Muscle layer of colon (tissue), 2 donors: ENCODE measurements around the gene MELK.

Experiments used
- H3K27ac ChIP-seq: one replicate; pipeline ENCODE4 v1.7.0; 2013; ENCODE audit warnings: low read depth, mild to moderate bottlenecking, low read length, moderate library complexity
- H3K27me3 ChIP-seq, 2 donors: one replicate each; pipeline ENCODE4 v1.7.0; 2013; ENCODE audit warnings: low read length in 2 of 2, mild to moderate bottlenecking in 2 of 2; ENCODE audit not compliant: insufficient read depth in 2 of 2, control insufficient read depth in 1 of 2
- H3K36me3 ChIP-seq: one replicate; pipeline ENCODE4 v1.7.0; 2013; ENCODE audit warnings: mild to moderate bottlenecking, low read length; ENCODE audit not compliant: insufficient read depth
- H3K4me1 ChIP-seq: one replicate; pipeline ENCODE4 v1.7.0; 2013; ENCODE audit warnings: mild to moderate bottlenecking, low read length; ENCODE audit not compliant: insufficient read depth
- H3K4me3 ChIP-seq, 2 donors: one replicate each; pipeline ENCODE4 v1.7.0; 2013; ENCODE audit warnings: low read length in 2 of 2, low read depth in 1 of 2, mild to moderate bottlenecking in 1 of 2, moderate library complexity in 1 of 2
- H3K9ac ChIP-seq: one replicate; pipeline ENCODE4 v1.7.0; 2013; ENCODE audit warnings: low read length
- H3K9me3 ChIP-seq: one replicate; pipeline ENCODE4 v1.7.0; 2013; ENCODE audit warnings: mild to moderate bottlenecking, low read length
- donor health status: abdominal sarcoma.
- donor health status: Adenocarcinoma of cecum.

Gene MELK

GRCh38 chr9:36677611-36678010, 104.9 kb downstream of the MELK start:
- Histone ChIP-seq H3K9ac (no peak overlapping the region), H3K9me3 (no peaks in the 10 kb centered on the region), H3K4me3 (no peak overlapping the region), H3K27me3 (no peaks in the 10 kb centered on the region), H3K27ac (no peak overlapping the region), H3K36me3 (no peaks in the 10 kb centered on the region), H3K4me1 (no peaks in the 10 kb centered on the region)

- Histone ChIP-seq H3K4me1 (no peaks in the 10 kb centered on the region), H3K36me3 (no peaks in the 10 kb centered on the region), H3K9me3 (no peaks in the 10 kb centered on the region), H3K27ac (no peak overlapping the region), H3K9ac (no peak overlapping the region), H3K4me3 (no peak overlapping the region), H3K27me3 (no peaks in the 10 kb centered on the region)
These were observed 107.0 kb downstream of the MELK start for GRCh38 chr9:36679710-36680109.

- Histone ChIP-seq H3K9me3 (no peaks in the 10 kb centered on the region), H3K4me1 (no peaks in the 10 kb centered on the region), H3K4me3 (no peak overlapping the region), H3K27me3 (no peaks in the 10 kb centered on the region), H3K9ac (no peak overlapping the region), H3K36me3 (no peaks in the 10 kb centered on the region), H3K27ac (no peak overlapping the region)
These were observed 113.8 kb downstream of the MELK start for GRCh38 chr9:36686471-36686870.

GRCh38 chr9:36690412-36691168, 117.9 kb downstream of the MELK start:
- Histone ChIP-seq H3K27ac (no peak overlapping the region), H3K27me3 (no peaks in the 10 kb centered on the region), H3K36me3 (no peaks in the 10 kb centered on the region), H3K4me3 (no peak overlapping the region), H3K4me1 (no peaks in the 10 kb centered on the region), H3K9me3 (no peaks in the 10 kb centered on the region), H3K9ac (no peak overlapping the region)

GRCh38 chr9:36691671-36692070, 119.0 kb downstream of the MELK start:
- Histone ChIP-seq H3K4me1 (no peaks in the 10 kb centered on the region), H3K4me3 (no peak overlapping the region), H3K9me3 (no peaks in the 10 kb centered on the region), H3K36me3 (no peaks in the 10 kb centered on the region), H3K27me3 (no peaks in the 10 kb centered on the region), H3K9ac (no peak overlapping the region), H3K27ac (no peak overlapping the region)

- no peaks in the 10 kb centered on the region for H3K36me3 ChIP-seq
- no peaks in the 10 kb centered on the region for H3K4me1 ChIP-seq
- no peak overlapping the region for H3K27ac ChIP-seq
- H3K9ac ChIP-seq, result no peak overlapping the region
- no peaks in the 10 kb centered on the region for H3K27me3 ChIP-seq
- no peak overlapping the region for H3K4me3 ChIP-seq
- no peaks in the 10 kb centered on the region for H3K9me3 ChIP-seq
These were observed 126.3 kb downstream of the MELK start for GRCh38 chr9:36698984-36699383.

- Histone ChIP-seq H3K4me3 (no peak overlapping the region), H3K27me3 (no peaks in the 10 kb centered on the region), H3K9ac (no peak overlapping the region), H3K36me3 (no peaks in the 10 kb centered on the region), H3K27ac (no peak overlapping the region), H3K4me1 (no peaks in the 10 kb centered on the region), H3K9me3 (no peaks in the 10 kb centered on the region)
These were observed 131.5 kb downstream of the MELK start for GRCh38 chr9:36704148-36704547.

GRCh38 chr9:36713515-36714490, 141.1 kb downstream of the MELK start:
- Histone ChIP-seq H3K27ac (no peak overlapping the region), H3K9ac (no peak overlapping the region)

GRCh38 chr9:36716496-36716895, 143.8 kb downstream of the MELK start:
- no peaks in the 10 kb centered on the region for H3K27me3 ChIP-seq
- H3K36me3 ChIP-seq, result no peaks in the 10 kb centered on the region

More at GRCh38 chr9:36713515-36714490, 141.1 kb downstream of the MELK start:
- Histone ChIP-seq H3K36me3 (no peaks in the 10 kb centered on the region), H3K4me3 (no peak overlapping the region), H3K9me3 (no peaks in the 10 kb centered on the region), H3K4me1 (no peaks in the 10 kb centered on the region), H3K27me3 (no peaks in the 10 kb centered on the region)

GRCh38 chr9:36717276-36717675, 144.6 kb downstream of the MELK start:
- no peaks in the 10 kb centered on the region for H3K9me3 ChIP-seq
- H3K27me3 ChIP-seq, result no peaks in the 10 kb centered on the region
- no peaks in the 10 kb centered on the region for H3K36me3 ChIP-seq
- no peak overlapping the region for H3K27ac ChIP-seq
- H3K4me1 ChIP-seq, result no peaks in the 10 kb centered on the region
- no peak overlapping the region for H3K4me3 ChIP-seq
- H3K9ac ChIP-seq, result no peak overlapping the region

More at GRCh38 chr9:36716496-36716895, 143.8 kb downstream of the MELK start:
- no peak overlapping the region for H3K9ac ChIP-seq
- no peaks in the 10 kb centered on the region for H3K9me3 ChIP-seq
- no peak overlapping the region for H3K4me3 ChIP-seq
- H3K4me1 ChIP-seq, result no peaks in the 10 kb centered on the region
- H3K27ac ChIP-seq, result no peak overlapping the region

GRCh38 chr9:36718612-36719011, 145.9 kb downstream of the MELK start:
- H3K27ac ChIP-seq, result no peak overlapping the region
- H3K4me3 ChIP-seq, result no peak overlapping the region
- no peak overlapping the region for H3K9ac ChIP-seq
- no peaks in the 10 kb centered on the region for H3K36me3 ChIP-seq
- peaks cover 0 to 4% of the 10 kb centered on the region in 2 donors for H3K27me3 ChIP-seq
- H3K4me1 ChIP-seq, result no peaks in the 10 kb centered on the region
- H3K9me3 ChIP-seq, result no peaks in the 10 kb centered on the region
